Measurements from ENCODE around the gene ZDHHC12.
A peak's percentile ranks its signal among the peaks of the same experiment; 100 is the strongest.

The ZDHHC12 gene

GRCh38 chr9:128723866-128724743, at the start of gene ZDHHC12 (continued):
- TF ChIP-seq ZNF280C (tag by site-specific recombination; IDR thresholded peaks at IDR 0.05) (no peak), ZNF473 (tag by site-specific recombination; IDR thresholded peaks at IDR 0.05) (no peak), ZXDB (tag by site-specific recombination; IDR thresholded peaks at IDR 0.05) (peak; percentile 69), ZNF266 (tag by site-specific recombination; IDR thresholded peaks at IDR 0.05; ENCODE audit: low read depth) (no peak), SP3 (tag by site-specific recombination; IDR thresholded peaks at IDR 0.05) (peak; percentile 92), OVOL3 (tag by site-specific recombination; IDR thresholded peaks at IDR 0.05) (no peak), ZNF600 (tag by site-specific recombination; IDR thresholded peaks at IDR 0.05) (no peak), ZNF670 (tag by site-specific recombination; IDR thresholded peaks at IDR 0.05; ENCODE audit: low read depth) (no peak), ZNF521 (tag by site-specific recombination; IDR thresholded peaks at IDR 0.05) (no peak), SCRT1 (tag by site-specific recombination; IDR thresholded peaks at IDR 0.05; ENCODE audit: borderline replicate concordance) (peak; percentile 96), MZF1 (tag by site-specific recombination; IDR thresholded peaks at IDR 0.05; ENCODE audit: borderline replicate concordance) (peak; percentile 74; the same call in 1 of the 2 replicates), ZNF354C (tag by site-specific recombination; IDR thresholded peaks at IDR 0.05; ENCODE audit: borderline replicate concordance, low read depth) (no peak), ZNF362 (tag by site-specific recombination; IDR thresholded peaks at IDR 0.05) (no peak), ZNF704 (tag by site-specific recombination; IDR thresholded peaks at IDR 0.05) (no peak), ZNF449 (tag by site-specific recombination; IDR thresholded peaks at IDR 0.05) (no peak), ZNF837 (tag by site-specific recombination; IDR thresholded peaks at IDR 0.05) (no peak), ZNF23 (tag by site-specific recombination; IDR thresholded peaks at IDR 0.05; ENCODE audit: borderline replicate concordance) (no peak), BCL11B (tag by site-specific recombination; IDR thresholded peaks at IDR 0.05; ENCODE audit: low read depth) (peak; percentile 28; the same call in 1 of the 2 replicates), ZNF350 (tag by site-specific recombination; IDR thresholded peaks at IDR 0.05) (no peak), ZNF701 (tag by site-specific recombination; IDR thresholded peaks at IDR 0.05) (no peak), ZNF175 (tag by site-specific recombination; IDR thresholded peaks at IDR 0.05) (no peak), BCL11A (tag by site-specific recombination; IDR thresholded peaks at IDR 0.05; ENCODE audit: low read depth) (no peak; the same call in 1 of the 2 replicates), ZNF221 (tag by site-specific recombination; IDR thresholded peaks at IDR 0.05; ENCODE audit: borderline replicate concordance) (no peak), ZNF133 (tag by site-specific recombination; IDR thresholded peaks at IDR 0.05) (no peak; the same call in 1 of the 2 replicates), ZNF501 (tag by site-specific recombination; IDR thresholded peaks at IDR 0.05) (peak; percentile 69), GLIS1 (tag by site-specific recombination; IDR thresholded peaks at IDR 0.05) (peak; percentile 51; the same call in 1 of the 2 replicates), ZBTB6 (tag by site-specific recombination; IDR thresholded peaks at IDR 0.05) (peak; percentile 55), ZNF366 (tag by site-specific recombination; conservative IDR thresholded peaks at IDR 0.05) (0 out of 2 replicates have a peak, but pooled peaks have one; percentile 9), ZNF239 (tag by site-specific recombination; IDR thresholded peaks at IDR 0.05) (peak; percentile 65; the same call in 1 of the 2 replicates), ZNF335 (tag by site-specific recombination; conservative IDR thresholded peaks at IDR 0.05) (peak; percentile 81), ZBTB7A (tag by site-specific recombination; IDR thresholded peaks at IDR 0.05; ENCODE audit: low read depth) (peak; percentile 88), ZNF785 (tag by site-specific recombination; IDR thresholded peaks at IDR 0.05) (0 out of 2 replicates have a peak, but pooled peaks have one; percentile 66)

All from HEK293 (cell line).